HL-60 (cell line): ENCODE results near the gene GP1BA.
"Not testable (repeated sequence)": the region's sequence is repeated elsewhere in the genome, so short reads cannot be mapped to it uniquely, and the experiment has no call there.

Experiments used
- DNase-seq, 2 experiments: peaks; one replicate each; pipeline ENCODE4 v3.0.0-alpha.2; 2010 to 2020; ENCODE audit warnings: low read depth in 1 of 2, low spot score in 1 of 2
- H3K27ac ChIP-seq: fragments of 250-450 bp; sonication (Bioruptor Pico); replicated peaks from 2 replicates; pipeline ENCODE4 v1.5.1; 2020; ENCODE audit warnings: mild to moderate bottlenecking, moderate library complexity
- H3K27me3 ChIP-seq: fragments of 250-450 bp; sonication (Bioruptor Pico); 2 replicates; pipeline ENCODE4 v1.5.1; 2021; ENCODE audit warnings: mild to moderate bottlenecking, moderate library complexity; ENCODE audit not compliant: insufficient read depth, poor library complexity, severe bottlenecking
- H3K4me3 ChIP-seq: replicated peaks from 2 replicates; pipeline ENCODE4 v1.5.1; 2011; ENCODE audit warnings: mild to moderate bottlenecking, control low read depth, low read length; ENCODE audit not compliant: insufficient read depth
- GABPA ChIP-seq: IDR thresholded peaks from 2 replicates; pipeline ENCODE4 v1.6.1; 2012; ENCODE audit warnings: low read depth
- POLR2AphosphoS5 ChIP-seq: IDR thresholded peaks from 2 replicates; pipeline ENCODE4 v1.6.1; 2012; ENCODE audit warnings: low read depth
- SPI1 ChIP-seq: IDR thresholded peaks from 2 replicates; pipeline ENCODE4 v1.6.1; 2012; ENCODE audit warnings: low read depth, mild to moderate bottlenecking, borderline replicate concordance
- TF ChIP-seq, protein P1 (sequence below): IDR thresholded peaks from 2 replicates; pipeline ENCODE4 v1.6.1; 2012; ENCODE audit warnings: low read depth; ENCODE audit not compliant: insufficient replicate concordance
- TF ChIP-seq, protein P2 (sequence below): IDR thresholded peaks from one replicate; pipeline ENCODE4 v1.5.1; 2011; ENCODE audit warnings: low read length, control low read depth, inconsistent platforms; ENCODE audit not compliant: insufficient read depth

Gene GP1BA

DNA sequence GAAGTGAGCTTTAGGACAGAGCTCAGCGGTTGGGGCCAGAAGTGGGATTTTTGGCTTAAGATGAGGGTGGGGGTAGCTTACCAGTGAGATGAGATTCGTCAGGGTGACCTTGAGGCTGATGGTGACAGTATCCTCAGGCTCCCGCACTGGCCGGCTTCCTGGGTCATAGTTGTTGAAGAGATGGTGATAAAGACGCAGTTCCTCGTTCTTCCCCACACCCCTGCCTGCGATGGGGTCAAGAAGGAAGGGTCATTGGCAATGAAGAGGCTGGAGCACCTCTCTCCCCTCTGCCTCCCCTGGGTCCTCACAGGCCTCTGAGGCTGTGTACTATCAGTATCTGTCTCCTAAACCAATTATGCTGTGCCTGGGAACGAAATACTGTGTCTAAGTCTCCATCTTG is 29.5 kb upstream of the GP1BA start:
- DNase-seq: no peak
- Histone ChIP-seq H3K27ac (no peak overlapping the region), H3K4me3 (no peak overlapping the region), H3K27me3 (peaks cover 7% of the 10 kb centered on the region)
- TF ChIP-seq SPI1 (no peak), GABPA (no peak), POLR2AphosphoS5 (no peak)
- TF ChIP-seq, protein P1, sequence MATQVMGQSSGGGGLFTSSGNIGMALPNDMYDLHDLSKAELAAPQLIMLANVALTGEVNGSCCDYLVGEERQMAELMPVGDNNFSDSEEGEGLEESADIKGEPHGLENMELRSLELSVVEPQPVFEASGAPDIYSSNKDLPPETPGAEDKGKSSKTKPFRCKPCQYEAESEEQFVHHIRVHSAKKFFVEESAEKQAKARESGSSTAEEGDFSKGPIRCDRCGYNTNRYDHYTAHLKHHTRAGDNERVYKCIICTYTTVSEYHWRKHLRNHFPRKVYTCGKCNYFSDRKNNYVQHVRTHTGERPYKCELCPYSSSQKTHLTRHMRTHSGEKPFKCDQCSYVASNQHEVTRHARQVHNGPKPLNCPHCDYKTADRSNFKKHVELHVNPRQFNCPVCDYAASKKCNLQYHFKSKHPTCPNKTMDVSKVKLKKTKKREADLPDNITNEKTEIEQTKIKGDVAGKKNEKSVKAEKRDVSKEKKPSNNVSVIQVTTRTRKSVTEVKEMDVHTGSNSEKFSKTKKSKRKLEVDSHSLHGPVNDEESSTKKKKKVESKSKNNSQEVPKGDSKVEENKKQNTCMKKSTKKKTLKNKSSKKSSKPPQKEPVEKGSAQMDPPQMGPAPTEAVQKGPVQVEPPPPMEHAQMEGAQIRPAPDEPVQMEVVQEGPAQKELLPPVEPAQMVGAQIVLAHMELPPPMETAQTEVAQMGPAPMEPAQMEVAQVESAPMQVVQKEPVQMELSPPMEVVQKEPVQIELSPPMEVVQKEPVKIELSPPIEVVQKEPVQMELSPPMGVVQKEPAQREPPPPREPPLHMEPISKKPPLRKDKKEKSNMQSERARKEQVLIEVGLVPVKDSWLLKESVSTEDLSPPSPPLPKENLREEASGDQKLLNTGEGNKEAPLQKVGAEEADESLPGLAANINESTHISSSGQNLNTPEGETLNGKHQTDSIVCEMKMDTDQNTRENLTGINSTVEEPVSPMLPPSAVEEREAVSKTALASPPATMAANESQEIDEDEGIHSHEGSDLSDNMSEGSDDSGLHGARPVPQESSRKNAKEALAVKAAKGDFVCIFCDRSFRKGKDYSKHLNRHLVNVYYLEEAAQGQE: no peak
- TF ChIP-seq, protein P2, sequence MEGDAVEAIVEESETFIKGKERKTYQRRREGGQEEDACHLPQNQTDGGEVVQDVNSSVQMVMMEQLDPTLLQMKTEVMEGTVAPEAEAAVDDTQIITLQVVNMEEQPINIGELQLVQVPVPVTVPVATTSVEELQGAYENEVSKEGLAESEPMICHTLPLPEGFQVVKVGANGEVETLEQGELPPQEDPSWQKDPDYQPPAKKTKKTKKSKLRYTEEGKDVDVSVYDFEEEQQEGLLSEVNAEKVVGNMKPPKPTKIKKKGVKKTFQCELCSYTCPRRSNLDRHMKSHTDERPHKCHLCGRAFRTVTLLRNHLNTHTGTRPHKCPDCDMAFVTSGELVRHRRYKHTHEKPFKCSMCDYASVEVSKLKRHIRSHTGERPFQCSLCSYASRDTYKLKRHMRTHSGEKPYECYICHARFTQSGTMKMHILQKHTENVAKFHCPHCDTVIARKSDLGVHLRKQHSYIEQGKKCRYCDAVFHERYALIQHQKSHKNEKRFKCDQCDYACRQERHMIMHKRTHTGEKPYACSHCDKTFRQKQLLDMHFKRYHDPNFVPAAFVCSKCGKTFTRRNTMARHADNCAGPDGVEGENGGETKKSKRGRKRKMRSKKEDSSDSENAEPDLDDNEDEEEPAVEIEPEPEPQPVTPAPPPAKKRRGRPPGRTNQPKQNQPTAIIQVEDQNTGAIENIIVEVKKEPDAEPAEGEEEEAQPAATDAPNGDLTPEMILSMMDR: no peak

DNA sequence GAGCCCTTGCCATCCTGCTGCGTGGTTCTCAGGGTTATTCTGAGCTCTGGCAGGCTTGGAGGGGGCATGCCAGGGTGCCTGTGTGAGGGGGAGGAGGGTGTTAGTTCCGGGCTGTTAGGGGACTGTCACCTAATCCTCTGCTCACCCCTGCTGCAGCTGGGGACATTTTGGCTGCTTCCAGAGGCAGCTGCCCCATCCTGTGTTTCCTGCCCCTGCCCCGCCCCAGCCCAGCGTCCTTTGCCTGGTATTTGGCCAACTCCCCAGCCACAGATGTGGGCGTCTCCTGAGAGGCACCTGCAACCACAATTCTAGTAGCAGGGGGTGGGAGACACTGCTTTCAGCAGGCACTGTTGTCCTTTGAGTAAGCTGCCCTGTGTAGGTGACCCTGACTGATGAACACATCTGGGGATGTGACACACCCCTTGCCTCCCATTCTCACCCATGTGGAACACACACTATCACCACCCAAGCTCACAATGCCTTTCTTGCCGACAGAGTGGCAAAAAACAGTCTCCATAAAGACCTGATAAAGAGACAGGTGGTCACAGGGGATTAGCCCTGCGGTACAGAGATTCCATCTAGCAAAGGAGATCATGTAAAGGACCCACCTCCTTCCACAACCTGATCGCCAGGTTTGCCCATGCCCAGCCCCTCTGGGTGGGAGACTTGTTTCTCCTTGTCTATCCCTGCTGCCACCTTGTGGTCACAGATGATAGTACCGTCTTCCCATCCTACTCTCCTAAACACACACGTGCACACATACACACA is 28.8 kb upstream of the GP1BA start, which contains the start of gene CHRNE:
CHRNE (minus strand) TSS at position 48 of the 768 bp plus-strand sequence; CDS start at position 13, 35 bp downstream.
- Histone ChIP-seq H3K4me3 (no peak within 1 kb of the TSS), H3K27ac (no peak within 1 kb of the TSS), H3K27me3 (peaks cover 7% of the 10 kb centered on the region)
- no peak for TF ChIP-seq POLR2AphosphoS5
- TF ChIP-seq, protein P2: peak; percentile 11
- peak; percentile 31 to 62 for DNase-seq

DNA sequence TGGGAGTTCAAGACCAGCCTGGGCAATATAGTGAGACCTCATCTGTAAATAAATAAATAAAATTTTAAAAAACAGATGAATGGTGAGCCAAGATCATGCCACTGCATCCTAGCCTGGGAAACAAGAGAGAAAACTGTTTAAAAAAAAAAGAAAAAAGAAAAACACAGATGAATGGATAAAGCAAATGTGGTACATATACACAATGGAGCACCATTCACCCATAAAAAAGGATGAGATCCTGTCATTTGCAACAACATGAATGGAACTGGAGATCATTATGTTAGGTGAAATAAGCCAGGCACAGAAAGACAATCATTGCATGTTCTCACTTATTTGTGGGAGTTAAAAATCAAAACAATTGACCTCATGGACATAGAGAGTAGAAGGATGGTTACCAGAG is 25.4 kb upstream of the GP1BA start:
- not testable (repeated sequence) for H3K4me3 ChIP-seq, H3K27ac ChIP-seq, H3K27me3 ChIP-seq, DNase-seq

DNA sequence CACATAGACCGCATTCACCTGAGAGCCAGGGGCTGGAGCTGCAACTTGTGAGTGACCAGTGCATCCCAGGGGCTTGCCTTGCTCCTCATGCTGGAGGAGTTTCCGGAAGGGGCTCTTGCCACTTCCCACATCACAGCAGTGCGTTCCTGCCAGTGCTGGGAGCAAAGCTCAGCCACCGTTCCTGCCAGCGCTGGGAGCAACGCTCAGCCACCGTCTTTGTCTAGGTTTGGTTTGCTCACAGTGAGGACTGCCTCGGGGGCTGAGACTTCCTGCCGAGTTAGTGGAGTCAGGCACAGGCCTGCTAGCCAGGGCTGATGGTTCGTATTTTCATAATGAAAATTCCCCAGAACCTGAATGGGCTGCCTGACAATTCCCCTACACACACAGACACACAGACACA is 23.8 kb upstream of the GP1BA start:
- H3K27me3 ChIP-seq: no peaks in the 10 kb centered on the region
- H3K4me3 ChIP-seq: no peak overlapping the region
- no peak overlapping the region for H3K27ac ChIP-seq
- TF ChIP-seq SPI1 (no peak), GABPA (no peak), POLR2AphosphoS5 (no peak)
- TF ChIP-seq, protein P2: no peak
- no peak for DNase-seq

DNA sequence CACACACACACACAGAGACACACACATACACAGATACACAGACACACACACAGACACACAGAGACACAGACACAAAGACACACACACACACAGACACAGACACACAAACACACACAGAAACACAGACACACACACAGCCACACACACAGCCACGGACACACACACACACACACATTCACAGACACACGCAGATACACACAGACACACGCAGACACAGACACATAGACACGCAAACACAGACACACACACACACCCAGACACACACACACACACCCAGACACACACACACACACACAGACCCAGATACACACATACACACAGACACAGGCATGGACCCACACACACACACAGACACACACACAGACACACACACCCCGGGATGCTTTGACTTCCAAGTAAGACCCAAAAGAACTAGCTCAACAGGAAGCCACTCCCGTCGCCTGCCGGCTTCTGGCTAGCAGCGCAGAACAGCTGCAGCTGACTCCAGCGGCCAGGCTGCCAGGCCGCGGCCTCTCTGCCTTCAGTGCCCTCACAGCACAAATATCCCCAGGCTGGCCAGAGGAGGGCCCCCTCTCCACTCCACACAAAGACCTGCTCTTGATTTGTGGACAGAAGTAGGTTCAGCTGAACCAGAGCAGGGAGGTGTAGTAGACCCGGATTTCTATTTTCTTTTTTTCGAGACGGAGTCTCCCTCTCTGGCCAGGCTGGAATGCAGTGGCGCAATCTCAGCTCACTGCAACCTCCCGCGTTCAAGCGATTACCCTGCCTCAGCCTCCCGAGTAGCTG is 23.2 kb upstream of the GP1BA start:
- DNase-seq: peak; percentile 50 to 85
- Histone ChIP-seq H3K27me3 (no peaks in the 10 kb centered on the region), H3K4me3 (no peak overlapping the region), H3K27ac (no peak overlapping the region)
- TF ChIP-seq, protein P2: peak; percentile 54
- TF ChIP-seq GABPA: no peak
